B cell (primary cell): ENCODE measurements around the gene TNNI3K.

Experiments
- EZH2 ChIP-seq: IDR thresholded peaks from 2 replicates; pipeline ENCODE4 v1.6.1; 2012; ENCODE audit warnings: borderline replicate concordance, low read depth, mild to moderate bottlenecking, moderate library complexity, low read length; ENCODE audit not compliant: insufficient read depth, poor library complexity, severe bottlenecking
- TF ChIP-seq, protein P1 (sequence below): fragments of 200-600 bp; IDR thresholded peaks from one replicate; pipeline ENCODE4 v1.8.0; 2022; ENCODE audit warnings: antibody characterized with exemption, mild to moderate bottlenecking

DNA sequence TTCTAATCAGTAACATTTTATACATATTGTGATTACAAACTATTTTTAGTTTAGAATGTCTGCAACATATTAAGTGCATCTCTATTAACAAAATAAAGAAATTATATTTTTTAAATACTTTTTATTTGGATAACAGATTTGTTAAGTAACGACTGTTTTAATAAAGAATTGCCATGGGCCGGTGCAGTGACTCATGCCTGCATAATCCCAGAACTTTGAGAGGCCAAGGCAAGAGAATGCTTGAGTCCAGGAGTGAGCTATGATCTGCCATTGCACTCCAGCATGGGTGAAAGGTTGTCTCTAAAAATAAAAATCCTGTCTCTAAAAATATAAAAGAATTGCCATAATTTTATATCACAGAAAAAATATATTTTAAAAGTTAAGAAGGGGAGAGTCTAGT is 41.3 kb upstream of the TNNI3K start:
- TF ChIP-seq, protein P1, sequence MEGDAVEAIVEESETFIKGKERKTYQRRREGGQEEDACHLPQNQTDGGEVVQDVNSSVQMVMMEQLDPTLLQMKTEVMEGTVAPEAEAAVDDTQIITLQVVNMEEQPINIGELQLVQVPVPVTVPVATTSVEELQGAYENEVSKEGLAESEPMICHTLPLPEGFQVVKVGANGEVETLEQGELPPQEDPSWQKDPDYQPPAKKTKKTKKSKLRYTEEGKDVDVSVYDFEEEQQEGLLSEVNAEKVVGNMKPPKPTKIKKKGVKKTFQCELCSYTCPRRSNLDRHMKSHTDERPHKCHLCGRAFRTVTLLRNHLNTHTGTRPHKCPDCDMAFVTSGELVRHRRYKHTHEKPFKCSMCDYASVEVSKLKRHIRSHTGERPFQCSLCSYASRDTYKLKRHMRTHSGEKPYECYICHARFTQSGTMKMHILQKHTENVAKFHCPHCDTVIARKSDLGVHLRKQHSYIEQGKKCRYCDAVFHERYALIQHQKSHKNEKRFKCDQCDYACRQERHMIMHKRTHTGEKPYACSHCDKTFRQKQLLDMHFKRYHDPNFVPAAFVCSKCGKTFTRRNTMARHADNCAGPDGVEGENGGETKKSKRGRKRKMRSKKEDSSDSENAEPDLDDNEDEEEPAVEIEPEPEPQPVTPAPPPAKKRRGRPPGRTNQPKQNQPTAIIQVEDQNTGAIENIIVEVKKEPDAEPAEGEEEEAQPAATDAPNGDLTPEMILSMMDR: no peak
- TF ChIP-seq EZH2: no peak
